GM13977 (cell line): ENCODE measurements around the gene ARHGAP24.

Experiments
- DNase-seq: peaks from one replicate; pipeline ENCODE4 v3.0.0; 2012; ENCODE audit warnings: low spot score
- in situ Hi-C: fragments of 300-500 bp; cut with MboI; formaldehyde crosslinking; loops from one replicate; pipeline ENCODE4 v1.12.0; 2022; ENCODE audit warnings: low sequenced_read_pairs, low pct_unique_long_range_greater_than_20kb, mixed read lengths, inconsistent platforms; ENCODE audit not compliant: unreplicated experiment
- TF ChIP-seq, protein P1 (sequence below): IDR thresholded peaks from 2 replicates; pipeline ENCODE4 v1.5.1; 2012; ENCODE audit warnings: mild to moderate bottlenecking, control low read depth; ENCODE audit not compliant: insufficient read depth; ENCODE audit errors: extremely low read depth, missing control alignments

The ARHGAP24 gene

DNA sequence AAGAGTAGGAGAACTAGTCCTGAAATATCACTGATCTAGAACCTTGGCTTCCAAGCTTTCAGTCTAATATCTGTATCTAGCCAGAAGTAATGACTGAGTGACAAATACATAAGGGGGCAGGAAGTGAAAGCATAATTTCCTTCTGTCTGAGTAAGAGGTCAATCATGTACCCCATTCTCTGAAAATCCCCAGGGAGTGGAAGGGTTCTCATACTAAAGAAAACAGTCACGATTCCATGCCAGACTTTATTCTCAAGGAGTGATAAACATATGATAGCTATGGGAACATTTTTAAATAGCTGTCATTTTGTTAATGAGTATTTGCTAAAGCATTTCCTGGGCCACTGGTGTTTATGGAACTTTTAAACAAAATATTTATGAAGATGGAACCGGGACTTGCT, 308.5 kb downstream of the ARHGAP24 start:
- in situ Hi-C loops, result no loop called here
- DNase-seq, result no peak
- TF ChIP-seq, protein P1, sequence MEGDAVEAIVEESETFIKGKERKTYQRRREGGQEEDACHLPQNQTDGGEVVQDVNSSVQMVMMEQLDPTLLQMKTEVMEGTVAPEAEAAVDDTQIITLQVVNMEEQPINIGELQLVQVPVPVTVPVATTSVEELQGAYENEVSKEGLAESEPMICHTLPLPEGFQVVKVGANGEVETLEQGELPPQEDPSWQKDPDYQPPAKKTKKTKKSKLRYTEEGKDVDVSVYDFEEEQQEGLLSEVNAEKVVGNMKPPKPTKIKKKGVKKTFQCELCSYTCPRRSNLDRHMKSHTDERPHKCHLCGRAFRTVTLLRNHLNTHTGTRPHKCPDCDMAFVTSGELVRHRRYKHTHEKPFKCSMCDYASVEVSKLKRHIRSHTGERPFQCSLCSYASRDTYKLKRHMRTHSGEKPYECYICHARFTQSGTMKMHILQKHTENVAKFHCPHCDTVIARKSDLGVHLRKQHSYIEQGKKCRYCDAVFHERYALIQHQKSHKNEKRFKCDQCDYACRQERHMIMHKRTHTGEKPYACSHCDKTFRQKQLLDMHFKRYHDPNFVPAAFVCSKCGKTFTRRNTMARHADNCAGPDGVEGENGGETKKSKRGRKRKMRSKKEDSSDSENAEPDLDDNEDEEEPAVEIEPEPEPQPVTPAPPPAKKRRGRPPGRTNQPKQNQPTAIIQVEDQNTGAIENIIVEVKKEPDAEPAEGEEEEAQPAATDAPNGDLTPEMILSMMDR, result no peak

DNA sequence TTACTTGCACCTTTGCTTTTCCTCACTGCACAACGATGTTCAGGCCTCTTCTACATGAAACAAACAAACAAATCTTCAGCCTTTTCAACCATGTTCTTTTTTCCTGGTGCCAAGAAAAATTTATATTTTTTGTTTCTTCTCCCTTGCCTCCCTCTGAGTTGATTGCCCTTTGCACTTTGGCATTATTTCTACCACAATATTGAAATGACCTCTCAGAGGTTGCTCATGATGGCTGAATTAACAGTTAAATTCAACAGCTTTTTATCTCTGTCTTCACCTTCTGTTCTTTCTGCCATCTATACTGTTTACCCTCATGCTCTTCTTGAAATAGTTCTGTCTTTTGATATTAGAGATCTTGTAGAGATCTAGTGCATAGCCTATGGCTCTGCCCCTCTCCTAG, 308.9 kb downstream of the ARHGAP24 start:
- no peak for DNase-seq
- in situ Hi-C loops, result no loop called here
- TF ChIP-seq, protein P1, result no peak

DNA sequence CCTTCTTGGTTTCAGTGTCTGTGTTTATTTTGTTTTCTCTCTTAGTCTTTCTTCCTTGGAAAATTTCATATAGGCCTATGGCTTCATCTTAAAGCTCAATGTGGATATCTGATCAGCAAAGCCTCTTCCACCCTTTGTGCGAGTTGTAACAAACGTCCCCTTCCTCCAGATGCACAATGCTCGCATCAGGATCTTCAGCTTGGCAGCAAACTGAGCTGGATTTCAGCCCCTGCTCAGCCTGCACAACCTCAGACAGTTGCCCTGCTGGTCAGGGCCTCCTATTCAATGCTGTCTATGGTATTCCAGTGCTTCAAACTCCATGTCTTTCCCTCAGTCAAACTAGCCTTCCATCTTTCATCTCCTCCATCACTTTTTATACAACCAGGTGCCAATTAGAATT, 309.4 kb downstream of the ARHGAP24 start:
- DNase-seq, result no peak
- TF ChIP-seq, protein P1, result no peak
- in situ Hi-C loops, result no loop called here

DNA sequence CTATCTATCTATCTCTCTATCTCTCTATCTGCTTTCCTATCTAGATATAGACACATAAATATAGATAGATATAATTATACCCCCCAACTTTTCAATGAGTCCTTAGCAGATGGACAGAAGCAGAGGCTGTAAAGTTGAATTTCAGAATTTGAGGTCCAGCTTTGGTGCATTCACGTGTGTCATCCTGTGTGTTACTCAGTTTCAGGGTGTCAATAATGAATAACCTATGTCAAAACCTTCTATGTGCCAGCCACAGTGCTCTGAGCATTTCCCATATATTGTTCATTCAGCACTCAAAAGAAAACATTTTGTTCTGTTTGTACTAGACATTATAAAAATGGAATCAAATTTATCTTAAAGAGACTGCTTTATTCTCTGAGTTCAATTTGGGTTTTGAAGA, 310.0 kb downstream of the ARHGAP24 start:
- no peak for DNase-seq
- in situ Hi-C loops, result no loop called here
- TF ChIP-seq, protein P1, result no peak

DNA sequence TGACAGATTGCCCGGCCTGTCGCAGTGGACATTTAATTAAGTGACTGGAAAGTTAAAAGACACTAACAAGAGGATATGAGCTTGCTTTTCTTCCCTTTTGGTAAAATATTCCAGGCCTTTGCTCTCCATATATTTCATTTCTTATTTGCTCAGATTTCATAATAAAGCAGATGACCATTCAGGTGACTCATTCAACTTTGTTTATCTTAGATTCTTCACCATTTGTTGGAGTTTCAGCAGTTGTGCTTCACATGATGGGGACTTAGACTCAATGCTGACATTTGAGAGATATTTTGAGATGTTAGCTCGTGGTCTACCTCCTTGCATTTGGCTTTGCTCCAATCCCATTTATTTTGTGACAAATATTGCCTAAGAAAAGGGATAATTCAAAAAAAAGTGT, 312.2 kb downstream of the ARHGAP24 start:
- in situ Hi-C loops, result no loop called here
- no peak for DNase-seq
- TF ChIP-seq, protein P1, result no peak

DNA sequence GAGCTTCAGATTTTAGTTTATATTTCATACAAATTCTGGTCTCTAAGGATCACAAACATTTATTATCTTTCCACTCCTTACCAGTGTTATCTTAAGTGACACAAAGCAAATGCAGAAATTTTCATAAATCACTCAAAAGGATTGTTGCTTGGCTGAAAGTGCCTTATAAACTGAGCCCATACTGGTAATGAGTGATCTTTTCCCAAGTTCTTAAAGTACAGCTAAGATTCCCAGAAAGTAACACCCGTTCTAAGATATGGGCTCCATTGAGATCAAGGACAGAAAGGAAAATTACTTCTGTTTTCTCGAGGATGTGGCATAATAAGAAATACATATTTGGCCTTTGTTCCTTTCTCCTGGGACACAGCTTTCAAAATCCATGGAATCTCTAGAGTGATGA, 313.7 kb downstream of the ARHGAP24 start:
- TF ChIP-seq, protein P1, result no peak
- in situ Hi-C loops, result no loop called here

DNA sequence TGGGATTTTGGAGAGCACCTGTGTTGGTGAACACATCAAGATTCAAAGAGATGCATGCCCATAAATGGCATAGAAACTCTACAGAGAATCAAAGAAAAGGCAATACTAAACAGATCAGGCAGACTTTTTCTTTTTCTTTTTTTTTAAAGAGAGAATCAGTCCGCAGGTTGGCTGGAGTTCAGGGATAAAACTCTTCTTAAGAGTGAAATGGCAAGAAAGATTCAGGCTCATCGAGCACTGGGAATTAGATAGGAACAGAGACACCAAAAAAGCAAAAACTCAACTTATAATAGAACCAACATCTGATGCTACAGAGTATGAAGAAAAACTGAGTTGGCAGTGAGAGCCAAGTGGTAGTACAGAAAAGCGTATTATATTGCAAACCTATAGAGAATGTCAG, 314.3 kb downstream of the ARHGAP24 start:
- DNase-seq, result no peak
- in situ Hi-C loops, result no loop called here
- TF ChIP-seq, protein P1, result no peak

More for the DNA sequence above, 313.7 kb downstream of the ARHGAP24 start:
- no peak for DNase-seq
